ENCODE data around the gene BLVRB.
A peak's percentile ranks its signal among the peaks of the same experiment; 100 is the strongest.
"Not testable (repeated sequence)": the region's sequence is repeated elsewhere in the genome, so short reads cannot be mapped to it uniquely, and the experiment has no call there.

Gene BLVRB

GRCh38 chr19:40421993-40422747 is 43.4 kb downstream of the BLVRB start:
- DNase-seq, result no peak

DNA sequence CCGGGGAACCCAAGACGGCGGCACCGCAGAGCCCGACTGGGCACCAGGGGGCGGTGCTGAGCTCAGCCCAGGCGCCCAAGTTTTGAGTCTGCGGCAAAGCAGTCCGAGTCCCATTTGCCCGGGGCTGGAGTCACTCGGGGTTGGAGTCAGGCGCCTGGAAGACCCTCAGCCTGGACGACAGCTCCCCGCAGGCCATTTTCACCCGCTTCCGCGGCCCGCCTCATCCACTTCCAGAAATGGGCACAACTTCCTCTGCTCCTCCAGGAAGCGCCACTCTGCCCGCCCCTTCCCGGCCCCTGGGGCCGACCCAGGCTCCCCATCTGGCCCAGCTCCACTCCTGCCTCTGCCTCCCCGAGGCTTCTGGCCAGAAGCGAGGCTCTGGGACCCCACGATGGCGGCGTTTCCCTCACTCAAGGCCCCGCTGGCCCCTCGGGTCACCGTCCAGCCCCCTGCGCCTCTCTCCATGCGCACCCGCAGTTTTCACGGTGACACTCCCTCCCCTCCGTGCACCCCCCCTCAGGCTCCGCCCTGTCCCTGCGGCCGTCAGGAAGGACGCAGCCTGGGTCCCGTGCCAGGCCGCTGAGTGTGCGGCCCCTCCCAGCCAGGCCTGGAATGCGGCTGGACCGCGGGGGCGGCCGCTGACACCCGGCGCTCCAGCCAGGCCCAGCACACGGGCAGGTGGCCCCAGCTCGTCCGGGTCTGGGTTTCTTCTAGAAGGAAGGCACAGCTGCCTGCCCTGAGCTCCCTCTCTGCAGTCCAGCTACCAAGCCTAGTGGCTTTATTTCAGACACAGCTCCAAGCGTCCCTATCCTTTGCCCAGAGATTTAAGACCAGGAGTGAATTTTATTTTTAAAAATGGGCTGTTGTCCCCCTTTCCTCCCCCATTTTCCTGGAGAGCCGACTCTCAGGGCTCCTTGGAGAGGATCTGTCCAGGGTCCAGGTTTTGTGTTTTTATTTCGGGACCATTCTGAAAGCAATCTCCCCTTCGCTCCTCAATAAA is 44.5 kb downstream of the BLVRB start:
- DNase-seq, result peak; percentile 62

GRCh38 chr19:40420451-40420765 is 45.1 kb downstream of the BLVRB start:
- no peak for DNase-seq

GRCh38 chr19:40419780-40420179 is 45.8 kb downstream of the BLVRB start:
- DNase-seq, result no peak

DNA sequence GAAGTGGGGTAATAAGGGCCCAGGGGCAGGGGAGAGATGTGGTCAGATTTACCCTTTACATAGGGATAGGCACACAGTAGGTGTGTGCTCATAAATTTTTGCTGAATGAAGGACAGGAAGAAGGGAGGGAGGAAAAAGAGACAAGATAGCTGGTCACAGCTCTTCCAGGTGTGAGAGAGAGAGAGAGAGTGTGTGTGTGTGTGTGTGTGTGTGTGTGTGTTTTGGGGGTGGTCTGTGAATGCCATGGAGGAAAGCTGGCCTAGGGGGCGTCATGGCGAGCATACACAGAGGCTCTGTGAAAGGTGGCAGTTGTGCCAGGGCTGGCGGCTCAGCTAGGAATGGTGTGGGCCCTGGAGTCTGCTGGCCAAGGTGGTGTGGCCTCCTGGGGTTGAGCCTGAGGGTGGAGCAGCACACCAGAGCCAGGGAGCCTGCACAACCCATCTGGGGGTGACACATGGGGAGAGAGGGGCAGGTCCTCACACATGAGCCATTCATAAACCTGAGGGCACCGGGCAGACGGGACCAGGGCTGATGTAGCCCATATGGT is 46.4 kb downstream of the BLVRB start:
- DNase-seq, result no peak

DNA sequence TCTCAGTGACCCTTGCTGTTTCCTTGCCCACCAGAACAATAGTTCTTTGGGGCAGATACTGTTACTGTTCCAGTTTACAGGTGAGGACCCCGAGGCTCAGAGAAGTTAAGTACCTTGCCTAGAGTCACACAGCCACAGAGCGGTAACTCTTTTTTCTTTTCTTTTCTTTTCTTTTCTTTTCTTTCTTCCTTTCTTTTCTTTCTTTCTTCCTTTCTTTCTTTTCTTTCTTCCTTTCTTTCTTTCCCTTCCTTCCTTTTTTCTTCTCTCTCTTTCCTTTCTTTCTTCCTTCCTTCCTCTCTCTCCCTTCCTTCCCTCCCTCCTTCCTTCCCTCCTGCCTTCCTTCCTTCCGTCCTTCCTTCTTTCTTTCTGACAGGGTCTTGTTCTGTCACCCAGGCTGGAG is 47.5 kb downstream of the BLVRB start:
- DNase-seq, result no peak

DNA sequence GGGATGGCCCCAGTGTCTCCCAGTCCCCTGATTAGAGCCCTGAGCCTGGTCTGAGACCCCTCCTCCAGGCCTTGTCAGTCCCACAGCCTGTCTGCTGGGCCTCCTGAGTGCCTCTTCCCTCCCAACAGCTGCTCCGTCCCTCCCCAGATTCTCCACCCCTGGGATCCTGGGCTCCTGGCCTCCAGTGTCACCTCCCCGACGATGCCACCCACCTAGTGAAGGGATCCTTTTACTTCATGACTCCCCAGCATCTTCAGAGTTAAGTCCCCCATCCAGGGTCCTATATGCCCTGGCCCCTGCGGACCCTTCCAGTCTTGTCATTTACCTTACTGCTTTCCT is 47.9 kb downstream of the BLVRB start:
- DNase-seq, result no peak

- DNase-seq, result no peak
Measured at GRCh38 chr19:40416918-40417642, 48.5 kb downstream of the BLVRB start.

GRCh38 chr19:40415768-40416167 is 49.8 kb downstream of the BLVRB start:
- DNase-seq, result no peak

DNA sequence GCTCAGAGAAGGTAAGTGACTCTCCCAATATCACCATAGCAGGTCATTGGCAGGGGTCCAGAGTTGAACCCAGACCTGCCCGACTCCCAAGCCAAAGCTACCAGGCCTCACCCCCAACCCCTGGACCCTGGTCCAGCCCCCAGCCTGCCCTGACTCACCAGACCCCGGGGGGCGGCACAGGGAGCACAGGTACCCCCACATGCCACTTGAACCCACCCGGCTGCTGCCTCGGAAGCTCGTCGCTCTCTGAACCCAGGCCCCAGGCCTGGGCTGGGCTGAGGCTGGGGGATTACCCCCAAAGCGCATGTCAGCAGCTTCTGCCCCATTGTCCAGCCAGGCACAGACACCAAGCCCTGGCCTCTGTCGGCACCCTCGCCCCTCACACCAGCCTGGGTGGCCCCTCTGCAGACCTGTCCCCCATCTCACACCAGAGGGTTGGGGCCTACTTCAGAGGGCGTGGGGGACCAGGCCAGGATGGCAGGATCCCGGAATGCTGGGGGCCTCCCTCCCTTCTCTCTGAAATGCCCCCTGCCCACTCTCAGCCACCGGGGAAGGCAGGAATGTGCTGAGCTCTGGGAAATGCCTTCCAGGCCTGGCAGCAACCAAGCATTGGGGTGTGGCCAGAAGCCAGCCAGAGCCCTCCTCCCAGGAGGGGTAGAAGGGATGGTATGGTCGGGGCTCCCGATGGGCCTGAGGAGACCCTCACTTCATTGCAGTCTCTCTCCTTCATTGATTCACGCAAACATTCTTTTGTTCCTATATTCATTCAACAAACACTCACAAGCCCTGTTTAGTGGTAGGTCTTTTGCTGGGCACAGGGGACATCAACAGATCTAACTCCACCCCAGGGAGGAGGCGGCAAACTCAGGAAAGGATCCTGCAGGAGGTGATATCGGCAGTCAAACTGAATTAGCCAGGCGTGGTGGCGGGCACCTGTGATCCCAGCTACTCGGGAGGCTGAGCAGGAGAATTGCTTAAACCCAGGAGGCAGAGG is 50.7 kb downstream of the BLVRB start:
- DNase-seq, result no peak

DNA sequence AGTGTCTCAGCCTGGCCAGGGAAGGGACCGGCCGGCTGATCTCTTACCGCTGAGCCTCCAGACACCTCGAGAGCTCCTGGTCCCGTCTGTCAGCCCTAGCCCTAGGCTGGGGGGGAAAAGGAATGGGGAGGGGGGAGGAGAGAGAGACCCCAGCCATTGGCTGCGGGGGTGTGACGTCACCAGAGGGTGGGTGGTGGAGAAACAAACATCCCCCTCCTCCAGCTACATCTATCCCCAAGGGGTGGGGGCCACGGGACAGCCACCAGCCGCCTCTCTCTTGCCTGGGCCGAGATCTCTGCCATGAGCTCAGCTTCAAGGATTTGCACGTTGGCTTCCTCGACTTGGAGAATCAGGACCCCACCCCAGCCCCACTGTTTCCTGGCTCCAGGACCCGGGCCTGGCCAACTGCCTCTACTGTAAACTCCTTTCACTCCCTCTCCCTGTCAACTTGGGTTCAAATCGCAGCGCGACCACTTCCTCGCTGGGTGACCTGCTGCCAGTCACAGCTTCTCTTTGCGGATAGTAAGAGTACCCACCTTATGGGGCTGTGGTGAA is 52.2 kb downstream of the BLVRB start, which contains the start of gene PRX:
TSS of gene PRX (minus strand) at position 88 of the 555 bp plus-strand sequence. CDS start 5,446 bp downstream, outside the sequence.
- no peak for DNase-seq

DNA sequence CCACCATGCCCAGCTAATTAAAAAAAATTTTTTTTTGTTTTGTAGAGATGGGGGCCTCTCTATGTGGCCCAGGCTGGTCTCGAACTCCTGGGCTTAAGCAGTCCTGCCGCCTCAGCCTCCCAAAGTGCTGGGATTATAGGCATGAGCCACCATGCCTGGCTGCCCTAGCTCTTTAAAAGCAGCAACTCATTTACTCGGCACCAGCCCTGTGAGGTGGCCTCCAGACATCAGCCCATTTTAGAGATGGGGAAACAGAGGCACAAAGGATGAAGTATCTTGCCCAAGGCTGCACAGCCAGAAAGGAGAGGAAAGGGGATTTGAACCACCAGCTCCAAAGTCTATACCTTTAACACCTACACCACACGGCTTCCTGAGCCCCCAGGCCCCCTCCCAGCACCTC is 52.7 kb downstream of the BLVRB start:
- DNase-seq, result no peak

DNA sequence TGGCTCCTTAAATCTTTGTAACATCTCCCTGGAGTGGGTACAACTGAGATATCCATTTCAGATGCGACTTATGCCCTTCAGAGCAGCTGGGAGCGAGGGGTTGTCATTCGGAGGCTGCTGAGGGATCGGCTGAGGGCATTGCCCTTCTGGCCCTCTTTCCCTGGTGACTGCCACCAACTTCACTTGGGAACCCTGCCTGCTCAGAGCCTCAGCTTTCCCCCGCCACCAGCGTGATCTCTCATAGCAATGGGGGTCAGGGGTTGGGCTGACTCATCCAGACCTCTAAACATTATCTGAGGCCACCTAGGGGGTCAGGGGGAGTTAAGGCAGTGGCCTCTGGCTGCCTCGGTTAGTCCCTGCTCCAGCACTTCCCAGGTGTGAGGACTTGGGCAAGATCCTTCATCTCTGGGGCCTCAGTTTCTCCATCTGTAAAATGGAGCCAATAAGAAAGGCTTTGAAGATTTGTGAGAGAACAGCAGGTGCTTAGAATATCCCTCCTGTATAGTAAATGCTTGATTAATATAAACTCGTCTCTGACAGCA is 53.5 kb downstream of the BLVRB start:
- no peak for DNase-seq

DNA sequence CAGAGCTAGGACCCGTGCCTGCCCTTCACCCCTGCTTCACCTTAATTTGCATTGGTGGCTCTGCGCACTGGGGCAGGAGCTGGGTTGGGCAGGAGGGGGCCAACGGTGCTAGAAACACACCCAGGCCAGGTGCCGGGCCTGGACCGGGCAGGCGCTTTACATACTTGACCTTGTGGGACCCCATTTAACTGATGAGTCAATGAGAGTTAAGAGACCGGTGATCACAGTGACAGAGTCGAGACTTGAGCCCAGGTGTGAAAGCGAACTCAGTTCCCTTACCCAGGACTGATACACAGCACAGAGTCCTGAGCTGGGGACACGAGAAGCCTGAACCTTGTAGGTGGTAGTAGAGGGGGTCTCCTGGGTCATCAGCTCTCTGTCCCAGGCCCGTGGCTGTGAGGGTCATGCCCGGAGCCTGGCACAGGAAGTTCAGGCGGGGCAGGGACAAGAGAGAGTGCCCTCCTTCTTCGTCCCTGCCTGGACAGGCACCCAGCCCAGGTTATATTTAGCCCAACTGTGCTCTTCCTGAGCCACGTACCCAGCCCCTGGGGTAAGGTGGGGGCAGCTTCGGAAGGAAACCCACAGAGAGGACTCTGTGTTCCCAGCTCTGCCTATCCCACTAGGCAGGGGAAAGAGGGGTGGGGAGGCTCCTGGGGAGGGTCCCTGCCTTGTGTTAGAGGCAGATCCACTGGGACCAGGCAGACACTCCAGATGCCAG is 54.3 kb downstream of the BLVRB start:
- DNase-seq, result no peak

GRCh38 chr19:40410030-40410389 is 55.5 kb downstream of the BLVRB start:
- DNase-seq, result no peak

DNA sequence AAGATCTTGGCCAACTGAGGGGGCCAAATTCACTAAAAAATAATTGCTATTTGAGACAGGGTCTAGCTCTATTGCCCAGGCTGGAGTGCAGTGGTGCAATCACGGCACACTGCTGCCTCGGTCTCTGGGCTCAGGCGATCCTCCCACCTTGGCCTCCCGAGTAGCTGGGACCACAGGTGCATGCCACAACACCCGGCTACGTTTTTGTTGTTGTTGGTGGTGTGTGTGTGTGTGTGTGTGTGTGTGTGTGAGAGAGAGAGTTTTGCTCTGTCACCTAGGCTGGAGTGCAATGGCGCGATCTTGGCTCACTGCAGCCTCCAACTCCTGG is 57.0 kb downstream of the BLVRB start:
- not testable (repeated sequence) for DNase-seq

- no peak for DNase-seq
Measured at GRCh38 chr19:40407714-40408597, 57.6 kb downstream of the BLVRB start.

DNA sequence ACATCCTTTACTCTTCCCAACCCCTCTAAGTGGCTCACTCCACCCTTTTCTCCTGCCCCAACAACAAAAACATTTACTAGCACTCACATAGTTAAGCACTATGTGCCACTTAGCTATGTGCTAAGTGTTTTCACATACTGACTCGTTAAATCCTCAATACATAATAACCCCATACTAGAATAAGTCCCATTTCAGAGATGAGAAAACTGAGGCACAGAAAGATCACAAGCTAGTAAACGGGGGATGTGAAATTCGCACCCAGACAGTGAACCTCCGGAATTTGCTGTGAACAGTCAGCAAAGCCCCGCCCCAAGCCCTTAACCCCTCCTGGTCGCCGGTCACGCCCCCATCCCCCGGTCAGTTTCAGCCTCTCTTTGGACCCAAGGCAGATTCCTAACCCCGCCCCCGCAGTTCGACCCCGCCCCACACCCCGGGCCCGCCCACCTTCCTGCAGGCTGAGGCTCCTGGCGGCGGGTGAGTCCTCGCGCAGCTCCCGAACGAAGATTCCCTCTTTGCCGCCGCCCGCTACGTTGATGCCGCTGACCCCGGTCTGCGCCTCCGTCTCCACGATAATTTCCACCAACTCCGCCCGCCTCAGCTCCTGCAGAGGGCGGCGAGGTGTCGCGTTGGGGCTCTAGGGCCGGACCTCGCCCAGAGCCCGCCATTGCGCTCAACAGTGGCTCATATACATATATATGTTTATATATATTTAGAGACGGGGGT is 62.1 kb downstream of the BLVRB start:
- DNase-seq, result peak; percentile 21

DNA sequence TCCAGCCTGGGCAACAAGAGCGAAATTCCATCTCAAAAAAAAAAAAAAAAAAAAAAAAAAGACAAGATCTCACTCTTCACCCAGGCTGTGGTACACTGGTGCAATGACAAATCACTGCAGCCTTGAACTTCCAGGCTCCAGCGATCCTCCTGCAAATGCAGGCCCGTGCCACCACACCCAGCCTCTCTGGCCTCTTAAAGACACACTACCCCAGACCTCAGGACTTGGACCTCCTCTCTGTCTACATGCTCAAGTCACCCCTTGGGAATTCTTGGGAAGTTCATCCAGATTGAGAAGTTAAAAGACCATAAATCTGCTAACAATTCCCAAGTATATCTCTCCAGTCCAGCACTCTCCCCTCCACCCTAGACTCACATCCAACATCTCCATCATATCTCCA is 65.0 kb downstream of the BLVRB start:
- no peak for DNase-seq

Measured in NCI-H1694 (cell line).